ENCODE data around the gene BCL11B. TPM values are rescaled to one million over a fixed set of nuclear protein-coding genes. Genes with fewer than 3 reads are reported as not detected.

BCL11B gene
- total and polyA plus RNA-seq, 2 of the 8 experiments (the other 6 are each of a cell fraction or from before 2014, with no cell fraction given): 0.63 to 5.9 TPM

GRCh38 chr14:99121319-99121875 lies 150.6 kb downstream of the BCL11B start (continued):
- no peak for TF ChIP-seq CHD7 (IDR thresholded peaks at IDR 0.05; ENCODE audit: insufficient replicate concordance, low read length)

Measured in H1 (cell line).